Measurements from ENCODE around the gene NME2. TPM values are rescaled to one million over a fixed set of nuclear protein-coding genes. Genes with fewer than 3 reads are reported as not detected.
A peak's percentile ranks its signal among the peaks of the same experiment; 100 is the strongest.

NME2 gene
- total RNA-seq, 1 donor from 2014 or later, result 638 TPM

DNA sequence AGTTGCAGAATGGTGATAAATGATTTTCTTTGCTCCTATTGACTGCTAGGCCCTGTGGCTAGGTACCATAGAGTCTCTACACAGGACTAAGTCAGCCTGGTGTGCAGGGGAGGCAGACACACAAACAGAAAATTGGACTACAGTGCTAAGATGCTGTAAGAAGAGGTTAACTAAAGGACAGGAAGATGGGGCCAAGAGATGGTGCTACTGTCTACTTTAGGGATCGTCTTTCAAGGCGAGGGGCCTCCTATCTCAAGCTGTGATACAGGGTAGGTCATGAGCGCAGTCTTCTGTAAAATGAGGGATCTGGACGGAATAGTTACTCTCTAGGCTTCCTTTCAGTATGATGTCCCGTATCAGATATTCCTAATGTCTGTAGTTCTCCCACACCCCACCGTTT, 12.0 kb upstream of the NME2 start:
- Histone ChIP-seq H3K27ac (no peak overlapping the region), H3K4me3 (peak overlapping the region; percentile 73 to 92), H3K36me3 (no peaks in the 10 kb centered on the region), H3K9me3 (no peaks in the 10 kb centered on the region), H3K27me3 (no peaks in the 10 kb centered on the region), H3K4me1 (peaks cover 0 to 13% of the 10 kb centered on the region in 2 donors)
- TF ChIP-seq, protein P1, sequence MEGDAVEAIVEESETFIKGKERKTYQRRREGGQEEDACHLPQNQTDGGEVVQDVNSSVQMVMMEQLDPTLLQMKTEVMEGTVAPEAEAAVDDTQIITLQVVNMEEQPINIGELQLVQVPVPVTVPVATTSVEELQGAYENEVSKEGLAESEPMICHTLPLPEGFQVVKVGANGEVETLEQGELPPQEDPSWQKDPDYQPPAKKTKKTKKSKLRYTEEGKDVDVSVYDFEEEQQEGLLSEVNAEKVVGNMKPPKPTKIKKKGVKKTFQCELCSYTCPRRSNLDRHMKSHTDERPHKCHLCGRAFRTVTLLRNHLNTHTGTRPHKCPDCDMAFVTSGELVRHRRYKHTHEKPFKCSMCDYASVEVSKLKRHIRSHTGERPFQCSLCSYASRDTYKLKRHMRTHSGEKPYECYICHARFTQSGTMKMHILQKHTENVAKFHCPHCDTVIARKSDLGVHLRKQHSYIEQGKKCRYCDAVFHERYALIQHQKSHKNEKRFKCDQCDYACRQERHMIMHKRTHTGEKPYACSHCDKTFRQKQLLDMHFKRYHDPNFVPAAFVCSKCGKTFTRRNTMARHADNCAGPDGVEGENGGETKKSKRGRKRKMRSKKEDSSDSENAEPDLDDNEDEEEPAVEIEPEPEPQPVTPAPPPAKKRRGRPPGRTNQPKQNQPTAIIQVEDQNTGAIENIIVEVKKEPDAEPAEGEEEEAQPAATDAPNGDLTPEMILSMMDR (IDR thresholded peaks at IDR 0.05), result no peak
- DNase-seq (ENCODE audit: low spot score in 2 of 2), result no peak
- intact Hi-C loops (cut with DNase I), result loop anchor here (5.0 to 10.0 kb wide), 2 partner anchors 287 to 369 kb away; partner anchors contain the start of gene TOB1

DNA sequence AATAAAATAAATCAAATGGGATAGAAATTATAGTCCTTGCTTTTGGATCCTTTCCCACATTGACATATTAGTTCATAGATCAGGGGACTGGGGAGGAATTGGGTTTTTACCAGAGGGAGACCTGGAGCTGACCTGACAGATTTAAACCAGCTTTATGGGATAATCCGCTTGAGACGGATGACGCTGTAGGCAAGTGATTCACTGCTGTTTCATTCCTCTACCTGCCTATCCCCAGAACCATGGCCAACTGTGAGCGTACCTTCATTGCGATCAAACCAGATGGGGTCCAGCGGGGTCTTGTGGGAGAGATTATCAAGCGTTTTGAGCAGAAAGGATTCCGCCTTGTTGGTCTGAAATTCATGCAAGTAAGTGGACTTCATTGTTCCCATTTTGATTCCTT, 10.8 kb upstream of the NME2 start:
- H3K4me1 ChIP-seq, result peaks cover 0 to 13% of the 10 kb centered on the region in 2 donors

DNA sequence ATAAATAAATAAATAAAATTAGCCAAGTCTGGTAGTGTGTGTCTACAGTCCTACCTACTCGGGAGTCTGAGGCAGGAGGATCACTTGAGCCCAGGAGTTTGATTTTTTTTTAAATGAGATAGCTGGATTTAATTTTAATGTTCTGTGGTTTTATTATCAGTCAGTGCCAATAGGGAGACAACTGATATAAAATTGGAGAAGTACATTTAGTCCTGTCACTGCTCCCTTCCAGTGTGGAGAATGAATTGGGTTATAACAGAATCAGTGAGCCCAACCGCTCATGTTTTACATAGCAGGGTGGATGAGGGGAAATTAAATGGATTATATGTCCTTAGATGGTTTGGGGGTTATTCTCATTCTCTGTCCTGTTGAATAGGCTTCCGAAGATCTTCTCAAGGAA, 6.6 kb upstream of the NME2 start:
- intact Hi-C loops (cut with DNase I), result loop anchor here (10.0 kb wide), 1 partner anchor 375 kb away; no protein-coding TSS in a partner anchor
- H3K27ac ChIP-seq, result no peak overlapping the region
- no peak overlapping the region for H3K4me3 ChIP-seq

More for the DNA sequence above, 10.8 kb upstream of the NME2 start:
- intact Hi-C loops (cut with DNase I), result loop anchor here (10.0 kb wide), 1 partner anchor 371 kb away; no protein-coding TSS in a partner anchor
- Histone ChIP-seq H3K27me3 (no peaks in the 10 kb centered on the region), H3K9me3 (no peaks in the 10 kb centered on the region), H3K4me3 (no peak overlapping the region), H3K27ac (no peak overlapping the region), H3K36me3 (peaks cover 0 to 5% of the 10 kb centered on the region in 2 donors)
- no peak for DNase-seq (ENCODE audit: low spot score in 2 of 2)
- TF ChIP-seq, protein P1 (IDR thresholded peaks at IDR 0.05), result no peak

DNA sequence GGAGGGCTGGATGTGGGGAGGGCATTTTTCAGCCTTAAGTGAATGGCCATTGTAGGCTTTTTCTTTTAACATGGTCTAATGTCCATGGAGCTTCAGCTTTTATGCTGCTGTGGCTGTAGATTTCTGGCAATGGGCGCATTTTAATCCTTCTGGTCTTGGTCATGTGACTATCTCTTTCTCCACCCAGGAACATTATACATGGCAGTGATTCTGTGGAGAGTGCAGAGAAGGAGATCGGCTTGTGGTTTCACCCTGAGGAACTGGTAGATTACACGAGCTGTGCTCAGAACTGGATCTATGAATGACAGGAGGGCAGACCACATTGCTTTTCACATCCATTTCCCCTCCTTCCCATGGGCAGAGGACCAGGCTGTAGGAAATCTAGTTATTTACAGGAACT, 4.7 kb upstream of the NME2 start:
- no peaks in the 10 kb centered on the region for H3K27me3 ChIP-seq
- peaks cover 0 to 7% of the 10 kb centered on the region in 2 donors for H3K4me1 ChIP-seq
- H3K9me3 ChIP-seq, result no peaks in the 10 kb centered on the region
- H3K36me3 ChIP-seq, result peaks cover 9 to 22% of the 10 kb centered on the region in 2 donors
- no peak overlapping the region for H3K4me3 ChIP-seq
- TF ChIP-seq, protein P1 (IDR thresholded peaks at IDR 0.05), result no peak
- no peak for DNase-seq (ENCODE audit: low spot score in 2 of 2)
- no peak overlapping the region for H3K27ac ChIP-seq
- intact Hi-C loops (cut with DNase I), result no loop called here

More for the DNA sequence above, 6.6 kb upstream of the NME2 start:
- Histone ChIP-seq H3K9me3 (no peaks in the 10 kb centered on the region), H3K36me3 (peaks cover 9 to 22% of the 10 kb centered on the region in 2 donors), H3K4me1 (peaks cover 0 to 3% of the 10 kb centered on the region in 2 donors), H3K27me3 (no peaks in the 10 kb centered on the region)
- no peak for DNase-seq (ENCODE audit: low spot score in 2 of 2)
- TF ChIP-seq, protein P1 (IDR thresholded peaks at IDR 0.05), result no peak

GRCh38 chr17:51164911-51165679, 1.1 kb upstream of the NME2 start:
- Histone ChIP-seq H3K4me3 (peak overlapping the region; percentile 80 to 99), H3K36me3 (peaks cover 13 to 32% of the 10 kb centered on the region in 2 donors), H3K27ac (peak overlapping the region; percentile 97 to 98), H3K27me3 (no peaks in the 10 kb centered on the region), H3K4me1 (peaks cover 0 to 10% of the 10 kb centered on the region in 2 donors), H3K9me3 (no peaks in the 10 kb centered on the region)
- TF ChIP-seq, protein P1 (IDR thresholded peaks at IDR 0.05), result no peak
- no peak for DNase-seq (ENCODE audit: low spot score in 2 of 2)
- intact Hi-C loops (cut with DNase I), result loop anchor here (5.0 kb wide), 2 partner anchors 43 to 163 kb away; partner anchors contain the start of gene SPAG9
